Large intestine (tissue), 3 donors: Measurements from ENCODE around the gene LDHA. TPM values are rescaled to one million over a fixed set of nuclear protein-coding genes. Genes with fewer than 3 reads are reported as not detected.
A peak's percentile ranks its signal among the peaks of the same experiment; 100 is the strongest.
"Not testable (repeated sequence)": the region's sequence is repeated elsewhere in the genome, so short reads cannot be mapped to it uniquely, and the experiment has no call there.

Experiments
- DNase-seq, 2 donors: peaks; one replicate each; pipeline versions ENCODE4 v3.0.0 to v3.0.0-alpha.2; 2013
- H3K27ac ChIP-seq: one replicate; pipeline ENCODE4 v1.5.1; 2013; ENCODE audit warnings: low read length
- H3K27me3 ChIP-seq: 2 replicates; pipeline ENCODE4 v1.6.1; 2013; ENCODE audit warnings: low read length; ENCODE audit not compliant: control insufficient read depth, insufficient read depth
- H3K36me3 ChIP-seq: 2 replicates; pipeline ENCODE4 v1.6.1; 2013; ENCODE audit warnings: low read length; ENCODE audit not compliant: control insufficient read depth, insufficient read depth
- H3K4me1 ChIP-seq: one replicate; pipeline ENCODE4 v1.6.1; 2013; ENCODE audit warnings: low read length; ENCODE audit not compliant: control insufficient read depth, insufficient read depth
- H3K4me3 ChIP-seq: one replicate; pipeline ENCODE4 v1.5.1; 2013; ENCODE audit warnings: low read length
- H3K9me3 ChIP-seq: one replicate; pipeline ENCODE4 v1.6.1; 2013; ENCODE audit warnings: mild to moderate bottlenecking, low read depth, low read length, moderate library complexity; ENCODE audit not compliant: control insufficient read depth
- WGBS: methylation state at CpG from one replicate; pipeline ENCODE4 v1.1.5; 2013; ENCODE audit warnings: low lambda C conversion rate; ENCODE audit not compliant: insufficient coverage; 5-methylcytosine and 5-hydroxymethylcytosine counted together
- polyA plus RNA-seq: library from polyadenylated mRNA; unstranded; fragments of 120-200 nt; gene quantifications from one replicate; pipeline ENCODE4 v1.2.1, GENCODE V29; 2013

Gene LDHA
- polyA plus RNA-seq, 1 donor, result 469 TPM

DNA sequence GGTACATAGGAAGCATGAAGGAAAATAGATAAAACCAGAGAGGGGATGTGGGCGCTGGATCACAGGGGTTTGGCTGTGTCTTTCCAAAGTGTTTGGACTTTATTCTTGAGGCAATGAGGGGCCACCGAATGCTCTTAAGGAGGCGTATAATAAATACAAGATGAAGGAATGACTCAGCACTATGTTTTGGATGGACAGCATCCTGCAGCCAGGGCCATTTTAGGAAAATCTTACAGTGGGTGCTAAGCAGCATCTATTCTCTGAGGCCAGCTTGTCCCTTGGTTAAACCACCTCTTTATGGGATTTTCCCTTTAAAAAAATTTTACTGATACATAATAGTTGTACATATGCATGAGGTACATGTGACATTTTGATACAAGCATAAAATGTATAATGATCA is 4.3 kb upstream of the LDHA start:
- no peaks in the 10 kb centered on the region for H3K36me3 ChIP-seq
- 100% methylated on average over 1 of the region's 3 CpGs for WGBS
- H3K9me3 ChIP-seq, result no peaks in the 10 kb centered on the region
- H3K4me1 ChIP-seq, result peaks cover 8% of the 10 kb centered on the region
- no peak overlapping the region for H3K27ac ChIP-seq
- no peak overlapping the region for H3K4me3 ChIP-seq
- no peak for DNase-seq
- no peaks in the 10 kb centered on the region for H3K27me3 ChIP-seq

DNA sequence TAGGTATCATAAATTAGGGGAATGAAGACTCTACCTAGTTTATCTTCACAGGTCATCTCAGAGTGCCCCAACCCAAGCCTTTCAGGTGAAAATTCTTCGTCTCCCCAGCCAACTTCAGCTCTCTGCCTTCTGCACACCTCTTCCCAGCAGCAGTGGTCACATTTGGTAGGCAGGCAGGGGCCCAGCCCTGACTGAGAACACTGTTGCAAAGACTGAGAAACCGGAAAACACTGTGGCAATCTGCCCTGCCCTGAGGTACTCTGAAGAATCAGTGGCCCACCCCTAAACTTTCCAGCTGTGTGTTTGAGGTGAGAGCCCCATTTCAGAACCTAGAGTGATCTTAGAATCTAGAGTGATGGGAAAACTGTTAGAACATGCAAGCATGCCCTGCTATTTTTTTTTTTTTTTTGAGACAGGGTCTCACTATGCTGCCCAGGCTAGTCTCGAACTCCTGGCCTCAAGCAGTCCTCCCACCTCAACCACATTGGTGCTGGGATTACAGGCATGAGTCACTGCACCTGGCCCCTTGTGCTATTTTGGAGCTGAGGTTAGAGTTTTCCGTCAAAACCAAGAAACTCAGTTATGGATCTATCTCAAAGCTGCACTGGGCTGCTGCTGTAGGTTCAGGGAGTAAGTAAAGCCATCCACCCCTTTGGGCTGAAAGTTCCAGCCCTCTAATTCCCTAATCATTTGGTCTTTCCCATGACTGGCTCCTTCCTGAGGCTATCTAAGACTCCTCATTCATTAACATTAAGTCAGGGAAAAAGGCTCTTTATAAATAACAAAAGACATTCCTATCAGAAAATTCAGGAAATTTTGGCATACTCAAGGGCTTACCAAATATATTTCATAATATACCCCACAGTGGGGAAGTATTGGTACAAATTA is 1.7 kb upstream of the LDHA start:
- Histone ChIP-seq H3K4me1 (peaks cover 12% of the 10 kb centered on the region), H3K4me3 (no peak overlapping the region), H3K9me3 (no peaks in the 10 kb centered on the region), H3K27ac (no peak overlapping the region), H3K36me3 (peaks cover 6% of the 10 kb centered on the region), H3K27me3 (no peaks in the 10 kb centered on the region)
- WGBS, result no CpG with 5 or more reads among the region's 4 CpGs
- no peak for DNase-seq

DNA sequence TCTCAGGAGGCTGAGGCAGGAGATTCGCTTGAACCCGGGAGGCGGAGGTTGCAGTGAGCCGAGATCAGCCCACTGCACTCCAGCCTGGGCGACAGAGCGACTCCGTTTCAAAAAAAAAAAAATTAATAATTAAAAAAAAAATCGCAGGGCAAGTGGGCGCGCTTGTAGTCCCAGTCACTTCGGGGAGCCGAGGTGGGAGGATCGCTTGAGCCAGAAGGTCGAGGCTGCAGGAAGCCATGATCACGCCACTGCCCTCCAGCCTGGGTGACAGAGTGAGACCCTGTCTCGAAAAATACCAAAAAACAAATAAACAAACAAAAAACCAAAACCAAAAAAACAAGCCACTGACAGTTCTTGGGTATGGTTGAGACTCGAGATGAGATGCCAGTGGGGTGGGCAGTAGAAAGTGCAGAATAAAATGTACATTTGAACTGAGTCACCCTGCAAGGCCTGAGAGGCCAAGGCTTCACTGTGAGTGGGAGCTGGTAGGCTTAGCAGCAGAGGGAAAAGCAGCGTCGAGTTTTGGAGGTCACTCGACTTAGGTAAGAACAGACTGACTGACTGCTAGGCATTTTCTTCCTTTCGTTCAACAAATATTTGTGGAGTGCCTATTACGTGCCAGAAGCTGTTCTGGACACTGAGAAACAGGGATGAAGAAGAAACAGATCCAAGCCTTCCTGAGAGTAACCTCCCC is 635 bp upstream of the LDHA start:
- 86% methylated on average over 8 of the region's 22 CpGs for WGBS
- peak overlapping the region; percentile 99 for H3K27ac ChIP-seq
- H3K4me3 ChIP-seq, result peak overlapping the region; percentile 94
- DNase-seq, result no peak
- H3K9me3 ChIP-seq, result no peaks in the 10 kb centered on the region
- peaks cover 12% of the 10 kb centered on the region for H3K4me1 ChIP-seq
- no peaks in the 10 kb centered on the region for H3K27me3 ChIP-seq
- H3K36me3 ChIP-seq, result peaks cover 13% of the 10 kb centered on the region

DNA sequence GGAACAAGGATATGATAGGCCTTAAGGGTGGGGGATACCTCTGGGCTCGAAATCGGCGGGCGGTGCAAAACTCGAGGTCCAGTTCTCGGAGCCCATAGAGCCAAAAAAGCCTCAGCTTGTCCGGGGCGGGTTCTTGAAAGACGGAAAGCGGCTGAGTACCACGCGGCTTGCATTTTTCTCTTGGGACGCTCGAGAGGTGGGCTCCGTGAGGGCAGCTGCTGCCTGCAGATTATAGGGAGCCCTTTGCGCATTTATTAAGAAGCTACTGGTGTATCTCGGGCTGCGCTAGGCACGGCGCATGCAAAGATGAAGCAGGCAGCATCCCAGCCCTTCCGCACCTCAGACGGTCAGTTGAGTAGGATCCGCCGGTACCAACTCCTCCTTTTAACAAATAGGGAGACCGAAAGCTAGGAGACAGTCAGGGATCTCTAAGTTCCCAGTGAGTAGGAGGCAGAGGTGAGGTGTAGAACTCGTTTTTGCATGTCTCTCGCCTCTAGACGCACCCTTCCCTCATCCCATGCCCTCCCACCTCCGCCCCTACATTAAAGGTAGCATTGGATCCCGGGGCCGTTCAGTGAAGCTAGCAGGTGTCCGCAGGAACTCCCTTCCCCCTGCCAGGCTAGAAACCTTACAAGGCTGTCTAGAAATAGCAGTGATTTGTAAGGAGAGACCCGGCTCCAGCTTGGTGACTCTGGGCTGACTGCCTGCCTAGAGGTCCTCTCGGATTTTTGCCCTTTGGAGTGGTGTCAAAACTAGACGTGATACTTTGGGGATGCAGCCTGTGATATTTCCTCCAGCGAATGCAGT is 768 bp downstream of the LDHA start:
- WGBS, result no CpG with 5 or more reads among the region's 36 CpGs
- Histone ChIP-seq H3K27me3 (no peaks in the 10 kb centered on the region), H3K4me3 (peak overlapping the region; percentile 94), H3K9me3 (no peaks in the 10 kb centered on the region), H3K36me3 (peaks cover 27% of the 10 kb centered on the region), H3K27ac (peak overlapping the region; percentile 99), H3K4me1 (peaks cover 12% of the 10 kb centered on the region)
- DNase-seq, result peak in 1 of 2 donors; percentile 47

DNA sequence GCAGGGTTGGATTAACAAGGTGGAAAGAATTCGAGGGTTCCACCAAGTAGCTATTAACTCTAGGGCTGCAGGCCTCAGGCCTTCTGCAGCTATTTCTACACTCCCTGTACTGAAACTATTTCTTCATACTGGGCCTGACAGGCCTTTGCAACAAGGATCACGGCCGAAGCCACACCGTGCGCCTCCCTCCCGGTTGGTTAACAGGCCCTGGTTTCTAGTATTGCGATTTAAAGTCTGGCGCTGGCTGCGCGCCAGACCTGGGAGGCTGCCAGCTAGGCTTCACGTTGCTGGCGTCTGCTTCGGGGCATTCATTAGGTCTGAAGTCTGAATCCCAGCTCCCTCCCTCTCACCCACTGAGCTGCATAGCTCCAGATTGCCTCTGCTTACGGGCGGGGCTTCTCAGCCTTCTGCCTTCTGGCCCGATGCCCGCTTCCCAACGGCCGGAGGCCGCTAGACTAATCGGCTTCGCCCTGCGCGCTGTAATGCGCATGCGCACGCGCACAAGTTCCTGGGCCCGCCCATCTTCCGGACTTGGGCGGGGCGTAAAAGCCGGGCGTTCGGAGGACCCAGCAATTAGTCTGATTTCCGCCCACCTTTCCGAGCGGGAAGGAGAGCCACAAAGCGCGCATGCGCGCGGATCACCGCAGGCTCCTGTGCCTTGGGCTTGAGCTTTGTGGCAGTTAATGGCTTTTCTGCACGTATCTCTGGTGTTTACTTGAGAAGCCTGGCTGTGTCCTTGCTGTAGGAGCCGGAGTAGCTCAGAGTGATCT is 1.6 kb downstream of the LDHA start:
- peaks cover 34% of the 10 kb centered on the region for H3K36me3 ChIP-seq
- no peaks in the 10 kb centered on the region for H3K9me3 ChIP-seq
- WGBS, result no CpG with 5 or more reads among the region's 46 CpGs
- peaks cover 12% of the 10 kb centered on the region for H3K4me1 ChIP-seq
- peak overlapping the region; percentile 94 for H3K4me3 ChIP-seq
- peak overlapping the region; percentile 99 for H3K27ac ChIP-seq
- no peaks in the 10 kb centered on the region for H3K27me3 ChIP-seq
- peak; percentile 100 for DNase-seq

DNA sequence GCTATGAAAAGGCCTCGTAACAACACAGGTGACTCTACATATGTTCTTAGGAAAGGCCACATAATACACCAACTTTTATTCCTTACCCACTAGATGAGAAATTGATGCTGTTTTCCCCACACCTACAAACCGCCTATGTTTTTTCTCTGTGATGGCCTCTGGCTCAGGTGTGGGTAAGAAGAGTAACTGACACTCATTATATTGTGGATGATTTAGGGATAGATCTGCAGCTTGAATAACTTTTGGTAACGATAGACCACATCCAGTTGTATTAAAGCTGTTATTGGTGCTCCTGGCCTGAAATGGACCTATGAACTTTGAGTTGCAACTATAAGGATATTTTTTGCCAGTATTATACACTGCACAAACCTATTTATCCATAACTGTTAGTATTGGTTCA is 3.6 kb downstream of the LDHA start:
- WGBS, result no CpG with 5 or more reads among the region's 3 CpGs
- H3K9me3 ChIP-seq, result no peaks in the 10 kb centered on the region
- peaks cover 48% of the 10 kb centered on the region for H3K36me3 ChIP-seq
- H3K27me3 ChIP-seq, result no peaks in the 10 kb centered on the region
- no peak overlapping the region for H3K4me3 ChIP-seq
- H3K4me1 ChIP-seq, result peaks cover 12% of the 10 kb centered on the region
- no peak for DNase-seq
- no peak overlapping the region for H3K27ac ChIP-seq

DNA sequence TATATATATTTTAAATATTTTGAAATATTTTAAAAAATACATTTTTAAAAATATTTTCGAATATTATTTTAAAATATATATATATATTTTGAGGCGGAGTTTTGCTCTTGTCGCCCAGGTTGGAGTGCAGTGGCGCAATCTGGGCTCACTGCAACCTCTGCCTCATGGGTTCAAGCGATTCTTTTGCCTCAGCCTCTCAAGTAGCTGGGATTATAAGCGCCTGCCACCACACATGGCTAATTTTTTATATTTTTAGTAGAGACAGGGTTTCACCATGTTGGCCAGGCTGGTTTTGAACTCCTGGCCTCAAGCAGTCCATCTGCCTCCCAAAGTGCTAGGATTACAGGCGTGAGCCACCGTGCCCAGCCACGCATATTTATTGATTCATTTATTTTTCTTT is 6.7 kb downstream of the LDHA start:
- WGBS, result no CpG with 5 or more reads among the region's 9 CpGs

DNA sequence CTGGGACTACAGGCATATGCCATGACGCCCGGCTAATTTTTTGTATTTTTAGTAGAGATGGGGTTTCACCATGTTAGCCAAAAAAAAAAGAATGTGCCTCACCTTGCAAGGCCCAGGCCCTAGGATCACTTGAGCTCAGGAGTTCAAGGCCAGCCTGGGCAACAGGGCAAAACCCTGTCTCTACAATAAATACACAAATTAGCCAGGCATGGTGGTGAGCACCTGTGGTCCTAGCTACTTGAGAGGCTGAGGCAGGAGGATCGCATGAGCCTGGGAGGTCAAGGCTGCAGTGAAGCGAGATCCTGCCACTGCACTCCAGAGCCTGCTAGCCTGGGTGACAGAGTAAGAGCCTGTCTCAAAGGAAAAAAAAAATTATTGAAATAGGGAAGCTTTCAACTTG is 9.7 kb downstream of the LDHA start:
- Histone ChIP-seq H3K36me3 (peaks cover 77% of the 10 kb centered on the region), H3K4me1 (no peaks in the 10 kb centered on the region), H3K27ac (no peak overlapping the region), H3K4me3 (no peak overlapping the region), H3K27me3 (no peaks in the 10 kb centered on the region), H3K9me3 (no peaks in the 10 kb centered on the region)
- no peak for DNase-seq
- WGBS, result no CpG with 5 or more reads among the region's 4 CpGs

More for the DNA sequence above, 6.7 kb downstream of the LDHA start:
- H3K27me3 ChIP-seq, H3K9me3 ChIP-seq, H3K27ac ChIP-seq, DNase-seq, H3K4me3 ChIP-seq, H3K4me1 ChIP-seq: not testable (repeated sequence)
- peaks cover 73% of the 10 kb centered on the region for H3K36me3 ChIP-seq

DNA sequence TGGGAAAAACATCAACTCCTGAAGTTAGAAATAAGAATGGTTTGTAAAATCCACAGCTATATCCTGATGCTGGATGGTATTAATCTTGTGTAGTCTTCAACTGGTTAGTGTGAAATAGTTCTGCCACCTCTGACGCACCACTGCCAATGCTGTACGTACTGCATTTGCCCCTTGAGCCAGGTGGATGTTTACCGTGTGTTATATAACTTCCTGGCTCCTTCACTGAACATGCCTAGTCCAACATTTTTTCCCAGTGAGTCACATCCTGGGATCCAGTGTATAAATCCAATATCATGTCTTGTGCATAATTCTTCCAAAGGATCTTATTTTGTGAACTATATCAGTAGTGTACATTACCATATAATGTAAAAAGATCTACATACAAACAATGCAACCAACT is 13.0 kb downstream of the LDHA start:
- H3K27me3 ChIP-seq, H3K9me3 ChIP-seq, H3K4me3 ChIP-seq, H3K4me1 ChIP-seq, H3K27ac ChIP-seq: not testable (repeated sequence)
- WGBS, result no CpG with 5 or more reads among the region's 3 CpGs
- H3K36me3 ChIP-seq, result peaks cover 50% of the 10 kb centered on the region
- DNase-seq, result peak; percentile 3 to 42
